GM18870 (cell line): ENCODE measurements around the gene PIMREG.

ENCODE experiments used
- ATAC-seq: cut with Tn5 transposase; IDR thresholded peaks from one replicate; pipeline ENCODE4 v1.9.1; 2021; ENCODE audit warnings: moderate library complexity; ENCODE audit not compliant: unreplicated experiment

The PIMREG gene

DNA sequence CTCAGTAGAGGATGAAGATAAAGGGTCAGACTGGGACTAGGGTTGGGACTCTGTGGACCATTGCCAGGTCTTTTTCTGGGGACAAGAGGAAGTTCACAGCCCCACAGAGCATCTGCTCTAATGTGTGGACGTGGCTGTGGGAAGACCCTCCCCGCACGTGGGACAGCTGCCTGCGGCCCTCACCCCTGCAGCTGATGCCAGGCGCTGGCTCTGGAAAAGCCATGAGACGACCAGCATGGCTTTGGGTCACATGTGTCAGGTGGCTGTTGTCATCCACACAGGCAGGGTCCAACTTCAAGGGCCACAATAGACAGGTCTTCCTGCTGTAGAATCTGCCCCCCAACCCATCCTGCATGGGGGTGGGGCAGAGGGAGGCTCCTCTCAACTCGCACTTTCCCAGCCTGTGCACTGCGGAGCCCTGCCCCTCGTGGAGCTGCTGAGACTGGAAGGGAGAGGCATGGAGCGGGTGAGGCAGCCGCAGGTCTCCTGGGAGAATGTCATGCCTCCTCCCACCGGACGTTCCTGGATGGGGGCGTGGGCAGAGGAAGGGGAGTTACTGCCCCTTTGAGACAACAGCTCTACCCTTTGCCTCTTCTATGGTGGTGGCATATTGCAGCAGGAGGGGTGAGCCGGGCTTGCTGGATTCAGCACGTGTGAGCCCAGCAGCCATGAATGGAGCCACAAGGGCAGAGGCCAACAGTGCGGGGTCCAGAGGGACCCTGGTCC, 53.4 kb downstream of the PIMREG start:
- ATAC-seq: no peak

DNA sequence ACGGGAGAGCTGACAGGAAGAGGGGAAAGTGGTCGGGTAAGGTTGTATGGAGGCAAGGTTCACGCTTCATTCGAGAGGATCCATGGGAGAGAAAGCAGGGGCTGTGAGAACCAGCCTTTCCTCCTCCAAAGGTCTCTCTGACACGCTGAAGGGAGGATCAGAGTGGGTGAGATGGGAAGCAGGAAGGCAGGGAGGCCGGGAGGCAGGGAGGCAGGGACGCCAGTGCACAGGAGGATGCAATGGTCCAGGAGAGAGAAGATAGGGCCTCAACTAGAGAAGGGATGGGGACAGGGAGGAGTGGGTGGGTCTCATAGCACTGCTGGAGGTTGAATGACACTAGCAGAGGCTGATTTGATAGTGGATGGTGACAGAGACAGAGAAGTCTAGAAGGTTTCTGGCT, 54.1 kb downstream of the PIMREG start:
- ATAC-seq: no peak

DNA sequence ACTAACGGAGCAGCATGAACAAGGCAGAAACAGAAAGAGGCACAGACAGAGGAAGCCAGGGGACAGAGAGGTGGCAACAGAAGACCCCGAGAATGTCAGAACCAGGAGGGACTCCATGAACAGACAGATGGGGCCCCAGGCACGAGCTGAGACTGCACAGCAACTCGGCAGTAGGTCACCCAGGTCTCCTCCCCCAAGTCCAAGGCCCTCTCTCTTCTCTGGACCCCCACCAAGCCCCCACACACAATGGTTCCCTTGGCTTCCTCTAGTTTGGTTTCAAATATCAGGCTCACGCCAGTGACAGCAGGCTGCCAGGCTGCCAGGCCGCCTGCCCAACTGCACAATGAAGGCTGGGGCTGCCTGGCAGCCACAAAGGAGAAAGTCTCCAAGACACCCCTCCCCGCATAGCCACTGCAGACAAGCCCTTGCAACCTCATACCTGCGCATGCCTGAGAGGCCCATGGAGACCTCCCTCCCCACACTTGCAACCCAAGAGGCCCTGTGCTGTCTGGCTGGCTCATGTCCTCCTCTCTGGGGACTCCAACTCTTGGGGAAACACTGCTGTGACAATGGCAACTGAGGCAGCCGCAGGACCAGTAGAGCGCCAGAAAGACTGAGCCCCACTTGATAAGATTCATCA, 54.8 kb downstream of the PIMREG start:
- no peak for ATAC-seq
